Activated gamma-delta T cell (primary cell): ENCODE data around the gene CD300LD.
"Not testable (repeated sequence)": the region's sequence is repeated elsewhere in the genome, so short reads cannot be mapped to it uniquely, and the experiment has no call there.

Experiments
- DNase-seq: peaks from one replicate; lab custom pipeline; 2025; lab: John Stamatoyannopoulos, UW
- total RNA-seq, 2 donors: gene quantifications; one replicate each; lab custom pipeline; 2026; lab: John Stamatoyannopoulos, UW

Gene CD300LD
- 0 reads per million in 2 donors for total RNA-seq

DNA sequence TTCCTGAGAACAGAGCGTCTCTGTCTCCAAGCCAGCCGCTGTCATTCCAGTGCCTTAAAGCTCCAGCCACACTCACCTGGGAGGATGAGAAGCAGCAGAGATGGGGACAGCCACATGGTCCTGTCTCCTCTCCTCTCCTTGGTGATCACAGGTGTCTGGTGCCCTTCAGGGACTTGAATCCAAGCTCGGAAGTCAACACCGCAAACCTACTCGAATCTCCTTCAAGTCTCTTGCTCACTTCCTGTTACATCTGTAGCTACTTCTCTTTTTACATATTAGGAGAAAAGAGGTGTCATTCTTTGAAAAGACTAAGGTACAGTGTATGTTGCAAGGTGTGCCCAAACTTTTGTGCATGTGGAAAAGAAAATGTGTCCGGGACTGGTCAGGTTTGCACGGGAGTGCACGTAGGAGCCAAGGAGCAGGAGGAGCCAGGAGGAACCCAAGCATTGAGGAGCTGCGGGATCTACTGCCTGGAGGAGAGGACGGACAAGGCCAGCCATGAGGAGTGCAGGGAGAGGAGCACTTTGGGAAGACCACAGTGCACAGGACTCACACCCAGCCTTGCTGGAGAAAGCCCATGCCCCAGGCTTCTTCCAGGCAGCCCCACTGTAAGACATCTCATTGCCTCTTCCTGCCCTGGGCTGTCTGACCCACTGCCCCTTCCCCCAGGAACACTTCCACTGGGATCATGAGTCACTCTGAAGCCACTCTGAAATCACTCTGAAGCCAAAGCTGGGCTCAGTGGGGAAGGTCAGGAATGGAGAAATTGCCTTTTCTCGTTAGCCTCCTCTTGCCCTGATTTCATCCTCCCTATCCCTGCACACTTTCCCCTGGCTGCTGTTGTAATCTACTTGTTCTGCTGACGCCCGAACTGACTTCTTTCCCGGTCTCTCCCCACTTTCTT is at the start of gene CD300LD:
Gene CD300LD, minus strand, starts transcription at position 197 of the 904 bp plus-strand sequence. Its CDS starts 81 bp downstream, at position 116.
- no peak for DNase-seq

DNA sequence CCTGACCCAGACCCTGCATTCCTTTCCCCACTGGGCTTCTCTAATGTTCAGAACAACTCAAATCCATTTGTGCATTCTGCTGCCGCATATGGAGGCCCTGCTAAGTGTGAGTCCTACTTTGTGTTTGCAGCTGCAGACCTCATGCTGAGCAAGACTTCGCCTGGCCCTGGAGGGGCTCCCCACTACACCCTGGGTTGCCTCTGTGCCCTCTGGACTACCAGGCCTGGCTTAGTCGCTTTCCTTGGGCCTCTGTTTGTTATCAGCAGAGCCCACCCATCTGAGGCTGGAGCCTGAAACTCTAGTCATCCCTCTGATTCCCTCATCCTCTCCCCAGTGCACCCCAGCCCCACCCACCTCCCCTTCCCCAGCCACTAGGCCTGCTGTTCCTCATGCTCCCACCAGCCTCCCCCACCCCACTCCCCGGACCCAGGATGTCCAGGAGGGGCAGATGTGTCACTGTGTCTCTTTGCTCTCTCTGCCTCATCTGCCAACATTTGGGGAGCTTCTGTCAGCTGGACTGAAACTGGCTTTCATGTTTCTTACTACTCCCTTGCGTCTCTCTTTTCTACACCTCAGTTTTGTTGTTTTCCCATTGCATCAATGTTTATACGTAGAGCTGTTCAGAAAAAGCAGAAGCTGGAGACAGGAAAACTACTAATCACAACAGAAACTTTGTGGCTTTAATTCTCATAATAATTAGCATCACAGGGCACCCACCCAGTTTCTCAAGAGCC is 49.3 kb upstream of the CD300LD start:
- DNase-seq, result no peak

DNA sequence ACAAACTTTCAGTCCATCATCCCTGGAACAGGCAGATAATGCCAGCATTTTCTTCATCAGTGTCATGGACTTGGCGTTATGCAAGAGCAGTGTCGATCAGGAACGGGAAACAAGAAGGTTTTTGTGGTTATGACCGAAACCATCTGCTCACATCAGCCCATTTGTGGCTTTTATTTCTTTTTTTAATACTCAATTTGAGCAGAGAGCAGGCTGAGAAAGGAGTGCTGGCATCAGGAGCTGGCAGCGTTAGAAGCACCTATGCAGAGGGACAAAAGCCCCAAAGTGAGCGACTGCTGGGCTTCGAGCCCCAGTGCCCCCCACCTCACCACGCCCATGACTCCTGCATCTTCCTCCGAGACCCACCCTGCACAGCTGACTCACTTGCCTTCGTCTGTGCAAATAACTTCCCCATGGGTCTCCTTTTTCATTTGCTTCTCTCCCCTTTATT is 47.6 kb upstream of the CD300LD start:
- DNase-seq, result no peak

GRCh38 chr17:74637926-74638325 is 45.8 kb upstream of the CD300LD start:
- no peak for DNase-seq

- no peak for DNase-seq
Measured at GRCh38 chr17:74637265-74637664, 45.2 kb upstream of the CD300LD start.

DNA sequence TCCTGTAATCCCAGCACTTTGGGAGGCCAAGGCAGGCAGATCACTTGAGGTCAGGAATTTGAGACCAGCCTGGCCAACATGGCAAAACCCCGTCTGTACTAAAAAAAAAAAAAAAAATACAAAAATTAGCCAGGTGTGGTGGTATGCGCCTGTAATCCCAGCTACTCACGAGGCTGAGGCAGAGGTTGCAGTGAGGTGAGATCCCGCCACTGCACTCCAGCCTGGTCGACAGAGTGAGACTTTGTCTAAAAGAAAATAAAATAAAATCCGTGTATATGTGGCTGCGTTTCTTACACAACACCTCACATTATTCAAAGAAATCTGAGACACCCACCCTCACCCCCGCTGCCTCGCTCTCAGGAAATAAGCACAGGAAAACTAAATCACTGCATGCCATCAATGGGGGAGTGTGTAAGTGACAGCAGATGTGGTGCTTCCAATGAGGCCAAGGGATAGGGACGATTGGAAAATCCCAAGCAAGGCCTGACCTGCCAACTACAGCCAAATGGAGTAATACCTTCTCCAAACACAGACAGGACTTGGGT is 44.5 kb upstream of the CD300LD start:
- DNase-seq, result not testable (repeated sequence)

GRCh38 chr17:74635418-74635817 is 43.3 kb upstream of the CD300LD start:
- no peak for DNase-seq

DNA sequence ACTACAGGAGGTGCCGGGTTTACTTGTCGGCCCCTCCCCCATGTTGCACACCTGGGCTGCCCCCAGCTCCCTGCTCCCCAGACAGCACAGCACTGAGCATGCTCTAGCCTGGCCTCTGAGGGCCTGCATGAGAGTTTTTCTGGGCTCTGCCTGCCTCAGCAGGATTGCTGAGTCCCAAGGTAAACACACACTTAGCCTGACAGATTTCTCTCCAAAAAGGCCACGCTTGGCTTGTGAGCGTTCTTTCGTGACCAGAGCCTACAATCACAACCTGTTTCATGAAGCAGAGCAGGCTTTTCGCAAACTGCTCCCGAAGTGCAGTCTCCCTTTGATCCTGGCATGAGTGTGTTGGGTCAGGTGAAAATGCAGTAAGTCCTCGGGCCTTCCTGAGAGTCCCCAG is 41.2 kb upstream of the CD300LD start:
- DNase-seq, result no peak

DNA sequence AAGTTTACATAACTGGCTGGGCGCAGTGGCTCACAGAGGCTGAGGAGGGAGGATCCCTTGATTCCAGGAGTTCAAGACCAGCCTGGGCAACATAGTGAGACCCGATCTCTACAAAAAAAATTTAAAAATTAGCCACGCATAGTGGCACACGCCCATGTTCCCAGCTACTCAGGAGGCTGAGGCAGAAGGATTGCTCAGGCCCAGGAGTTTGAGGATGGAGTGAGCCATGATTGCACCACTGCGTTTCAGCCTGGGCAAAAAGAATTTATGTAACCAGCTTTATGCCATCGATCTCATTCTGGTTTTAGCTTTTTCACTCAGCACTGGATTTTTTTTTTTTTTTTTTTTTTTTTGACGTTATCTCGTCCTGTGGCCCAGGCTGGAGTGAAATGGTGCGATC is 40.5 kb upstream of the CD300LD start:
- no peak for DNase-seq

- no peak for DNase-seq
Measured at GRCh38 chr17:74631468-74632450, 39.7 kb upstream of the CD300LD start.

DNA sequence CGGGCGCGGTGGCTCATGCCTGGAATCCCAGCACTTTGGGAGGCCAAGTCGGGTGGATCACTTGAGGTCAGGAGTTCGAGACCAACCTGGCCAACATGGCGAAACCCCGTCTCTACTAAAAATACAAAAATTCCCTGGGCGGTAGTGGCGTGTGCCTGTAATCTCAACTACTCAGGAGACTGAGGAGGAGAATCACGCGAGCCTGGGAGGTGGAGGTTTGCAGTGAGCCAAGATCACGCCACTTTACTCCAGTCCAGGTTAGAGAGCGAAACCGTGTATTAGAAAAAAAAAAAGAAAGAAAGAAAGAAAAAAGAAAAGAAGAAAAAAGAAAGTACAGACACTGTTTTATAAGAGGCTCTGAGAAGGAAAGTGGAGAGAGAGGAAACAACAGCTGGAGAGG is 38.2 kb upstream of the CD300LD start:
- not testable (repeated sequence) for DNase-seq

DNA sequence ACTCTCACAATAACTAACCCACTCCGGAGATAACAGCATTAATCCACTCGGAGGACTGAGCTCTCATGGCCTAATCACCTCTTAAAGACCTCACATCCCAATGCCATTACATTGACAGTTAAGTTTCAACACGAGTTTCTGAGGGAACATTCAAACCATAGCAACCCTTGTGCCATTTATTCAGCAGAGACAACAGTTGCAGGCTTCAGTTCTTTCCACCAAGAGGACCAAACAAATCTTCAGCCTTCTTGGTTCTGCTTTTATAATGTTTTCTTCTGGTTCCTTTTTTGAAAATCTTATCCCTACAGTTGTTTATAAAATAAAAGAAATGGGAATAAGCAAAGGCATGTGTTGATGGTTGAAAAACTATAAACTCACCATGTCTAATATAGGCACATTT is 33.6 kb upstream of the CD300LD start:
- DNase-seq, result no peak

DNA sequence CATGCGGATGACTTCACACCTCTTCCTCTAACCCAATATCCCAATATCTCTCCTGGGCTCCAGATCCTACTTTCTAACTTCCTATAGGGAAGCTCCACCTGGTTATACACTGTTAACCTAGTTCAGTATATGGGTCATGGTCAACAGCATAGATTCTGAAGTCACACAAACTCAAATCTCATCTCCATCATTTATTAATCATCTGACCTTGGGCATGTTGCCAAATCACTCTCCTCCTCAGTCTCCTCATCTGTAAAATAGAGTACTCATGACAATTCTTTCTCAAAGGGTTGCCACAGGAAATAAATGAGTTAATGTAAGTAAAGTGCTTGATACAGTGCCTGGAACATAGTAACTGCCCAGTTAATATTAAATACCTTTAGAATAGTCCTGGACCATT is 32.0 kb upstream of the CD300LD start:
- no peak for DNase-seq

DNA sequence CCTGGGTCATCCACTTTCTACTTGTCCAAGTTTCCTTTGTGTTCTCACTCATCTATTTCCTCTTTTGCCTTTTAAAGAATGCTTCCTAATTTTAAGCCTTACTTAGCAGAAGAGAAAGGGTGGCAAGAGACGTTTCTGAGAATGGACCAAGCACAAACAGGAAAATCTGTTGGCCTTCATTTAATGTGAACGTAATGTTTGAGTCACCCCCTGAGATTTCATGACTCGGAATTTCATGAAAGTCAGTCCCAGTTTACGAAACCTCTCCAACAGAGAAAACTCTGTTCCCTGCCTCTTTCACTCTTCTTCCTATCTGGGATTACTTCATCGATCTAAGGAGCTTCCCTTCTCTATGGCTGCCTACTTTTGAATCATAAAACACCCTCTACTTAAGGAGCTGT is 31.6 kb upstream of the CD300LD start, which contains the start of gene CD300E:
Gene CD300E, minus strand, starts transcription at position 46 of the 401 bp plus-strand sequence. CDS start 117 bp downstream, outside the sequence.
- DNase-seq, result no peak

DNA sequence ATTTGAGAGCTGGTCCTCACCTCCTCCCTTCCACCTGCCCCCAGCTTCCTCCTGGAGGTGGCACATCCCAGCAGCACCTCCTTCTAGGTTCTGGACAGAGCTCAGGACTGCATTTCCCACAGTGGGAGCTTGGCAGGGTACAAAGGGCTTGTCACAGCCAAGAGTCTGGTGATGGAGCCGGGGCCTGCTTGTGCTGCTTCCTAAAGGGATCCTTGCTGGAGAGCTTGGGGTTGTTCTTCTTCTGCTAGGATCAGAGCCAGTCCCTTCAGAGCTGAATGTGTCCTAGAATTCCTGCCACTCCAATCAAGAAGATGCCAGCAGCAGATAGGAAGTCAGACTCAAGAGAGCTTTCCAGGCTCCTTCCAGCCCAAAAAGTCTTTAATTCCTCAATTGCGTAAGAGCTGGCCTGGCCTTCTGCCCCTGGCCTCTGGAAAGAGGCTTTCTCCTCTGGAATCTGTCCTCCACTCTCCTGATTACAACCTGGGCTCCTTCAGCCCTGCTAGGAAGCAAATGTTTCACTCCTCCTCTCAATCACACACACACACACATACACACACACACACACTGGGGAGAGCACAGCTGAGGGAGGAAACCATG is 27.1 kb upstream of the CD300LD start:
- DNase-seq, result no peak

GRCh38 chr17:74618451-74618850 is 26.4 kb upstream of the CD300LD start:
- DNase-seq, result no peak

DNA sequence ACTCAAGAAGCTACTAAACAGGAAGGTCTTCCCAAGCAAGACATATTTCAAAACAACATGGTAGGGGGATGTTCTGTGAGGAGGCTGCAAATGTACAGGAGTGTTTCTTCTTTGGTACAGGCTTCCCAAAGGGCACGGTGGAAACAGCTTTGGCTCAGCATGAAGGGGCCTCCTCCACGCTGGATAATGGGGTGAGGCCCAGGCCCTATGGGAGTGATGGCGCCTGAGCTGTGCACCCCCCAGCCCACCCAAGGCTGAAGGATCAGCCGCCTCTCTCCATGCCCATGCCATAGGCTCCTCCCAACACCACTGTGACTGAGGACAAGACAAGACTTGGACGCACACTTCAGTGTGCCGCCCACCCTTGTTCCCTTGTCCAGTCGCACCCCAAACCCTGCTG is 24.6 kb upstream of the CD300LD start:
- DNase-seq, result no peak

- DNase-seq, result no peak
Measured at GRCh38 chr17:74612046-74612445, 20.0 kb upstream of the CD300LD start.

GRCh38 chr17:74610108-74610507 is 18.0 kb upstream of the CD300LD start:
- DNase-seq, result no peak

GRCh38 chr17:74608511-74608910 is 16.4 kb upstream of the CD300LD start:
- DNase-seq, result no peak

GRCh38 chr17:74607221-74607620 is 15.1 kb upstream of the CD300LD start:
- DNase-seq, result no peak
